NCI-H2196 (cell line): ENCODE measurements around the gene RNH1.
"Not testable (repeated sequence)": the region's sequence is repeated elsewhere in the genome, so short reads cannot be mapped to it uniquely, and the experiment has no call there.

Experiments used
- DNase-seq: peaks from one replicate; lab custom pipeline; 2025; ENCODE audit not compliant: unreplicated experiment; lab: John Stamatoyannopoulos, UW

RNH1 gene

GRCh38 chr11:520428-521176 is 13.6 kb upstream of the RNH1 start:
- no peak for DNase-seq

- no peak for DNase-seq
These were observed 11.6 kb upstream of the RNH1 start for GRCh38 chr11:518463-519202.

DNA sequence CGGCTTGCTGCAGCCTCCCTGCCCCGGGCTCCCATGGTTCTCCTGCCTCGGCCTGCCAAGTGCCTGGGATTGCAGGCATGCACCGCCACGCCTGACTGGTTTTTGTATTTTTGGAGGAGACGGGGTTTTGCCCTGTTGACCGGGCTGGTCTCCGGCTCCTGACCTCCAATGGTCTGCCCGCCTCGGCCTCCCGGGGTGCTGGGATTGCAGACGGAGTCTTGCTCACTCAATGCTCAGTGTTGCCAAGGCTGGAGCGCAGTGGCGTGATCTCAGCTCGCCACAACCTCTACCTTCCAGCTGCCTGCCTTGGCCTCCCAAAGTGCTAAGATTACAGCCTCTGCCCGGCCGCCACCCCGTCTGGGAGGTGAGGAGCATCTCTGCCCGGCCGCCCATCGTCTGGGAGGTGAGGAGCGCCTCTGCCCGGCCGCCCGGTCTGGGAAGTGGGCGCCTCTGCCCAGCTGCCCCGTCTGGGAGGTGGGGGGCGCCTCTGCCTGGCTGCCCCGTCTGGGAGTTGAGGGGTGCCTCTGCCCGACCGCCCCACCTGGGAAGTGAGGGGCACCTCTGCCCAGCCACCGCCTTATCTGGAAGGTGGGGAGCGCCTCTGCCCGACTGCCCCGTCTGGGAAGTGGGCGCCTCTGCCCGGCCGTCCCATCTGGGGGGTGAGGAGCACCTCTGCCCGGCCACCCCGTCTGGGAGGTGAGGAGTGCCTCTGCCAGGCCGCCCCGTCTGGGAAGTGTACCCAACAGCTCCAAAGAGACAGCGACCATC is 10.1 kb upstream of the RNH1 start:
- DNase-seq, result not testable (repeated sequence)

DNA sequence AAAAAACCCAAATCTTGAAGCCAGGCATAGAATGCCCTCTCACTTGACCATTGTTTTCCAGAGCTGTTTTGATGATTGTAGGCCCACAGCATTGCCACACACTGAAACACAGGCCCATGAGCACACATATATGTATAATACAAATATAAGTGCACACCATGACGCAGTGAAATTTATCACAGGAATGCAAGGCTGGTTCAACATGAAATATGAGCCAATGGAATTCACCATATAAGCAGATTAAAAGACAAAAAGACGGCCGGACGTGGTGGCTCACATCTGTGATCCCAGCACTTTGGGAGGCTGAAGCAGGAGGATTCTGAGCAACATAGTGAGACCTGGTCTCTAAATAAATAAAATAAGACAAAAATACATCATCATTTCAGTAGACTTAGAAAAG is 9.4 kb upstream of the RNH1 start:
- DNase-seq, result no peak

GRCh38 chr11:515131-515530 is 8.1 kb upstream of the RNH1 start:
- no peak for DNase-seq

GRCh38 chr11:514606-515005 is 7.6 kb upstream of the RNH1 start:
- no peak for DNase-seq

- no peak for DNase-seq
These were observed 5.9 kb upstream of the RNH1 start for GRCh38 chr11:512761-513595.

DNA sequence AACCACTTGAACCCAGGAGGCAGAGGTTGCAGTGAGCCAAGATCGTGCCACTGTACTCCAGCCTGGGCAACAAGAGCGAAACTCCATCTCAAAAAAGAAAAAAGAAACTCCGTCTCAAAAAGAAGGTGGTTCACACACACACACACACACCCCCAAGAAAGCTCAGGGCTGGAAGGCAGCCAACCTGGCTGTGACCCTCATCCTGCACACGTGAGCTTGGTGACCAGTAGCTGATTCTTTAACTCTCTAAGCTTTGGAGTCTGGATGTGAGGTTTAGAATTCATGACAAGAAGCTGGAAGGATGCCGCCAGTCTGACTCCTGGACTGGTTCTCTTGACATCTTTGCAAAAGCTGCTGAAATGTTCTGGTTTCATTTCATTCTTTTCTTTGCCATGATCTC is 1.9 kb upstream of the RNH1 start:
- DNase-seq, result no peak

DNA sequence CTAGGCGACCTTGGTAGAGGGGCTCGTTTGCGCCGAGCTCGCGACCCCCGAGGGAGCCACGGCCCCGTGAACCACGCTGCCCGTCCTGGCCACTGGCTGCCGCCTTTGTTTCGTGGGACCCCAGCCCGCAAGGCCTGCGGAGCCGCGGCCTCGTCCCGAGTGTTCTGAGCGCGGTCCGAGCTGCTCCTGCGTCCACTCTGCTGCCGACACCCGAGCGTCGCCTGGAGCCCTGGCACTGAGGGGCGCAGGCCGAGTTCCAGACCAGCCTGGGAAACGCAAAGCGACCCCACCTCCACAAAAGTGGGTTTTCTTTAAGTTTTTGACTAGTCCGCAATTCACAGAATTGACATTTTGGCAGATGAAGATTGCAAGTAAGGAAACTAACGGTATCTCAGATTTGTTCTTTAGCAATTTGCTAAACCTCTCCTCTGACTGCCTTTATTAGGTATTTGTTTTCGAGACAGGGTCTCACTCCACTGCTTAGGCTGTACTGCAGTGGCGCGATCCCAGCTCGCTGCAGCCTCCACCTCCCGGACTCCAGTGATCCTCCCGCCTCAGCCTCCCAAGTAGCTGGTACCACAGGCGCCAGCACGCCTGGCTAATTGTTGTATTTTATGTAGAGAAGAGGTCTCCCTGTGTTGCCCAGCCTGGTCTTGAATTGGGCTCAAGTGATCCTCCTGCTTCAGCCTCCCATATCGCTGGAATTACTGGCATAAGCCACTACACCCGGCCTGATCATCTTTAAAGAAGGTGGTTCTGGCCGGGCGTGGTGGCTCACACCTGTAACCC is 879 bp upstream of the RNH1 start:
- no peak for DNase-seq

- DNase-seq, result peak; percentile 97
These were observed 626 bp downstream of the RNH1 start for GRCh38 chr11:506238-506994.

- DNase-seq, result no peak
These were observed 2.1 kb downstream of the RNH1 start for GRCh38 chr11:504994-505344.

DNA sequence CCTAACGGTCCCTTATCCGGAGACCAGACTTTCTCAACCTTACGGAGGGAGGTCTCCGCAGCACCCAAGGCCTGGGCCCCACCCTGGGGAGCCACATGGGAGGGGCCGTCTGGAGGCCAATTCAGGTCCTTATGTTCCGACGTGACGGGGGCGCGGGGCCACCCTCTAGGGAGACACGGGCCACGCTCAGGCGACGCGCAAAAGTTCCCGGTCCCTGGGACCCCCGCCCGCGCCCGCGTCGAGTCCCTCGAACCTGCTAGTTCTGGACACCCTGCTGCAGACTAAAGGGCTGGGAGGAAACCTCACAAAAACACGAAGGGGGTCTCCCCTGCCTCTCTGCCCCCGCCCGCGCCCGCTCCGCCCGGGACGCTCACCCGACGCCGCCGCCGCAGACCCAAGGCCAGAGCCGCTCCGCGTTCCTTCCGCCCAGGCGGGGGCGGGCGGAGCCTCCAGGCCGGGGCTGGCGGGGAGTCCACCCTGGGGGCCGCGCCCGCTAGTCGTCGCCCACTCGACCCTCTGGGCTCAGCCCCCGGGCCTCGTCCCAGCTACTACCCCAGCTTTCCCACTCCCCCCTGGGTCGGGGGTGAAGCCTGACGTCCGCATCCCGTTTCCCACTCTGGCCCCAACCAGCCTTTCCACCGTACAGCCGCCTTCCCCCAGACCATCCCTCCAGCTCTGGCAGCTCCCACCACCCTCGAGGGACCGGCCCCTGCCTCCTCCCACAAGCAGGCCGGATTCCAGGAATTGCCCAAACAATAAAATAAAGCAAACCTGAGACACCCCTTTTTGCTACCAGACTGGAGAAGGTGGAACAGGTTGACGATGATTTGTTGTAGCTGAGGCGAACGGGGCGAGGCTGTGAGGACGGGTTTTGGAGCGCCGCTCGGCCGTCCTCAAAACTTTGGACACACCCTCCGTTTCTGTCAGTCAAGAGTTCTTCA is 2.7 kb downstream of the RNH1 start:
- DNase-seq, result no peak

DNA sequence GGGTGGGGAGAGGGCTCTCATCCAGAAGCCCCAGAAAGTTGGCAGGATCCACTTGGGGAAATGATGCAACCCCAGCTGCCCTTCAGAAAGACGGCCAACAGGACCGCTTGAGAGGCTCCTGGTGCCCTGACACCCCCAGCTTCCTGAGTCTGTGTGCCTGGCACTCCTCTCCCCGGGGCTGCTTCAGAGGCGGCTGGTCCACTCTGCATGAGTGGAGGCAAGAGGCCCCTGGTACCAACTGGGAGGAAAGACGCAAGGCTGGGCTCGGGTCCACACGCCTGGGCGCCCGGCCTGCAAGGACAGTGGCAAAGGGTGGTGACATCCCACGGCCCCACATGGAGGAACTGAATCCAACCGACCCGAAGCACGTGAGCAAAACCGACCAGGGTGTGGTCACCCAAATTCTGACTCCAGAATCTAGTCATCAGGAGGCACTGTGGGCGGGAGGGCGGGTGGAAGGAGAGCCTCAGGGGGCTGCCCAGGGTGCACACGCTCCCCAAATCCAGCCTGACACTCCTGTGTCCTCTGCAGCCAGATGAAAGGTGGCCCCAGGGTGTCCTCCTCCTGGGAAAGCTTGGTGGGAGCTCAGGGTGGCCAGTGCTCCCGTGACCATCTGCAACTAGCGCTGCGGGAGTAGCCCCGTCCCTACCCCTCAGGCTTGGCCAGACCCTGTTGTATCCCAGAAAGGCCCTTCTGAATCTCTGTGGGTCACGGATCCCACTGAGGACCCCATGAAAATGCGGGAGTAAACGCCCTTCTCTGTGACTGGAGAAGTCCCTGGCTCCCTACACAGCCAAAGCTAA is 3.7 kb downstream of the RNH1 start:
- DNase-seq, result no peak

DNA sequence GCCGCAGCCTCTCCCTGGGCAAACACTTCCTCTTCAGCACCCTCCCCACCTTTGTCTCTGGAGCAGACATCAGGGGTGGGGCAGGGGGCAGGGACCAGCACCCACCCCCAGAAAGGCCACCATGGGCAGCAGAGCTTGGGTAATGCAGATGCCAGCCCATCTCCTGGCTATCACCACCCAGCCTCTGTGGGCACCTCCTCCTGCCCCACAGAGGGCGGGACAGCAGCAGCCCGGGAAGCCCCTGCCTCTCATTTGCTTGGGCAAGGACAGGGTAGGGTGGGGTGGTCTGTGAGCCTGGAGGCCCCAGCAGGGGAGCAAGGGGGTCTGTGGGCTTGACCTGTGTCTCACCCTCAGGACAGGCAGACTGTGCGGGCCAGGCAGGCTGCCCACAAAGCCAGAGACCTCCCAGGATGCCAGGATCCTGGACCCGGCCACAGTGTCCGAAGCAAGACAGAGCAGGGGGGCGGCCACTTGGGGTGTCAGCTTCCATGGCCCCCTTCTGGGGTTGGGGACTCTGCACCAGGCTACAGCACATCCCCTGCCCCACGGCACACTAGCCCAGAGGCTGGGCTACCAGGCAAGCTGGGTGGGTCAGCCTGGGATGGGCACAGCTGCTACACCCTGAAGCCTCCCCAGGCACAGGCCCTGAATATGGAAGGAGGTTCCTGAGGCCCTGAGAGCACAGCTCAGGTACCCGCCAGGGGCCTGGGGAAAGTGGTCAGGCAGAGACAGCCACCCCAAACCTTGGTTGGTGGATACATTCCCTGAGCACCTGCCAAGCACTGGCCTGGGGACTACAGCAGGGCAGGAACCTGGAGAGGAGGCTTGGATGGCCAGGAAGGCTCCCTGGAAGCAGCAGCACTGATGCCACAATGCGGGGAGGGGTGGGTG is 4.5 kb downstream of the RNH1 start:
- no peak for DNase-seq

DNA sequence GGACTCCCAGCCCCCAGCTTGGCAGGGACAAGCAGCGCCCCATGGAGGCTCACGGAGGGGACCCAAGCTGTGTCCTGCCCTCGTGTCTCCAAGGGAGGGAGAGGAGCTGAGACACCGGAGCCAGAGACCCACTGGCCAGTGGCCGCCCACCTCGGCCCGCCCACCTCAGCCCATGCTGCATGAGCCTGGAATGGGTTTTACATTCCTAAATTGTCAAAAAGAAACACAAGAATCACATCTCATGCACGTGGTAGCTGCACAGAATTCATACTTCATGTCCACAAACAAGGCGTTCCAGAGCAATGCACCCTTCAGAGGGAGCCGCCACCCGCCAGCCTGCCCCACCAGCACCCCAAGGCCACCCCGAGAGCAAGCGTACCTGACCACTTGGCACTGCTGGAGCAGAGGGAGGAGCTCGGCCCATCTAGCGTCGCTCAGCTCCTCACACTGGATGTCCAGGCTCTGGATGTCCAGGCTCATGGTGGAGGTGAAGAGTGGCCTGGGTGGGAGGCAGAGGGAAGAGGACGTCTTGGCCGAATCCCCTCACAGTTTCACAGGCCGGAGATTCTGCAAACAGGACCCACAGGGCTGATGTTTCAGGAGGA is 5.3 kb downstream of the RNH1 start:
- DNase-seq, result no peak

- no peak for DNase-seq
These were observed 5.9 kb downstream of the RNH1 start for GRCh38 chr11:501001-501682.
